Liver (tissue), 10 donors: ENCODE data around the gene ICAM4. TPM values are rescaled to one million over a fixed set of nuclear protein-coding genes. Genes with fewer than 3 reads are reported as not detected.
"Not testable (repeated sequence)": the region's sequence is repeated elsewhere in the genome, so short reads cannot be mapped to it uniquely, and the experiment has no call there.

Source experiments
- DNase-seq: peaks from one replicate; pipeline ENCODE4 v3.0.0-alpha.2; 2017; ENCODE audit warnings: low spot score
- H3K27ac ChIP-seq, 2 donors: one replicate each; pipeline ENCODE4 v1.7.0; 2013; ENCODE audit warnings: inconsistent platforms in 2 of 2, low read length in 2 of 2, control low read depth in 1 of 2, low read depth in 1 of 2, mild to moderate bottlenecking in 1 of 2
- H3K27me3 ChIP-seq, 4 donors: one replicate each; pipeline versions ENCODE4 v1.6.1 to v1.7.0; 2013; ENCODE audit warnings: low read length in 3 of 4, inconsistent platforms in 1 of 4, mild to moderate bottlenecking in 1 of 4, moderate library complexity in 1 of 4; ENCODE audit not compliant: control insufficient read depth in 4 of 4, insufficient read depth in 4 of 4
- H3K36me3 ChIP-seq, 4 donors: one replicate each; pipeline versions ENCODE4 v1.6.1 to v1.7.0; 2013; ENCODE audit warnings: low read length in 3 of 4, mild to moderate bottlenecking in 3 of 4, low read depth in 1 of 4, moderate library complexity in 1 of 4; ENCODE audit not compliant: control insufficient read depth in 4 of 4, insufficient read depth in 3 of 4
- H3K4me1 ChIP-seq, 4 donors: one replicate each; pipeline versions ENCODE4 v1.6.1 to v1.7.0; 2013; ENCODE audit warnings: low read length in 3 of 4, mild to moderate bottlenecking in 3 of 4, moderate library complexity in 1 of 4; ENCODE audit not compliant: control insufficient read depth in 4 of 4, insufficient read depth in 4 of 4
- H3K4me3 ChIP-seq, 3 donors: one replicate each; pipeline versions ENCODE4 v1.6.1 to v1.7.0; 2013; ENCODE audit warnings: low read length in 3 of 3, control low read depth in 1 of 3, low read depth in 1 of 3, mild to moderate bottlenecking in 1 of 3
- H3K9ac ChIP-seq, 2 donors: one replicate each; pipeline ENCODE4 v1.7.0; 2013; ENCODE audit warnings: low read length in 2 of 2, mild to moderate bottlenecking in 2 of 2, moderate library complexity in 2 of 2, control low read depth in 1 of 2, low read depth in 1 of 2
- H3K9me3 ChIP-seq, 4 donors: one replicate each; pipeline versions ENCODE4 v1.6.1 to v1.7.0; 2013; ENCODE audit warnings: low read length in 3 of 4; ENCODE audit not compliant: control insufficient read depth in 4 of 4
- FOXA1 ChIP-seq: IDR thresholded peaks from 2 replicates; pipeline ENCODE4 v1.6.1; 2016; ENCODE audit warnings: antibody characterized with exemption
- FOXA2 ChIP-seq: IDR thresholded peaks from 2 replicates; pipeline ENCODE4 v1.6.1; 2016; ENCODE audit warnings: antibody characterized with exemption
- HNF4A ChIP-seq, 2 donors: conservative IDR thresholded peaks; 2 replicates each; pipeline ENCODE4 v1.6.1; 2016; ENCODE audit warnings: antibody characterized with exemption in 2 of 2, mild to moderate bottlenecking in 2 of 2
- HNF4G ChIP-seq: IDR thresholded peaks from 2 replicates; pipeline ENCODE4 v1.6.1; 2016; ENCODE audit warnings: antibody characterized with exemption
- JUND ChIP-seq, 2 donors: IDR thresholded peaks; 2 replicates each; pipeline ENCODE4 v1.6.1; 2016; ENCODE audit warnings: antibody characterized with exemption in 2 of 2
- NR2F2 ChIP-seq: IDR thresholded peaks from 2 replicates; pipeline ENCODE4 v1.6.1; 2016; ENCODE audit warnings: antibody characterized with exemption
- RAD21 ChIP-seq, 2 donors: IDR thresholded peaks; 2 replicates each; pipeline ENCODE4 v1.6.1; 2016; ENCODE audit warnings: antibody characterized with exemption in 2 of 2, mild to moderate bottlenecking in 2 of 2
- RXRA ChIP-seq, 2 donors: IDR thresholded peaks; 2 replicates each; pipeline ENCODE4 v1.6.1; 2017 to 2018; ENCODE audit warnings: antibody characterized with exemption in 2 of 2, mild to moderate bottlenecking in 1 of 2
- SP1 ChIP-seq: IDR thresholded peaks from 2 replicates; pipeline ENCODE4 v1.6.1; 2018; ENCODE audit warnings: antibody characterized with exemption, mild to moderate bottlenecking
- TAF1 ChIP-seq: conservative IDR thresholded peaks from 2 replicates; pipeline ENCODE4 v1.6.1; 2016; ENCODE audit warnings: antibody characterized with exemption, mild to moderate bottlenecking
- YY1 ChIP-seq: IDR thresholded peaks from 2 replicates; pipeline ENCODE4 v1.6.1; 2016; ENCODE audit warnings: antibody characterized with exemption, mild to moderate bottlenecking
- WGBS: extraction: QIAGEN DNeasy Blood & Tissue Kit; methylation state at CpG from one replicate; pipeline ENCODE4 v1.1.7; 2013; 5-methylcytosine and 5-hydroxymethylcytosine counted together
- polyA plus RNA-seq, 2 donors: library from polyadenylated mRNA; stranded (reverse) in 1 of 2; unstranded in 1 of 2; fragments of 200-250 nt in 1 of 2; fragments of >200 nt in 1 of 2; fragmentation: Nextera tagmentation in 1 of 2; extraction: Ambion mirVana in 1 of 2; gene quantifications; one replicate each; pipeline versions ENCODE4 v1.2.1 to v1.2.3, GENCODE V29; 2013 to 2015
- small RNA-seq: library from RNA; depleted of rRNA; stranded (forward); fragments of <200 nt; gene quantifications from one replicate; pipeline ENCODE3, GENCODE V24; 2014
- total RNA-seq, 2 donors: library from RNA; depleted of rRNA; stranded (reverse); fragments of >200 nt; gene quantifications; one replicate each; pipeline ENCODE4 v1.2.3, GENCODE V29; 2014
- TF ChIP-seq, protein P1 (sequence below): IDR thresholded peaks from 2 replicates; pipeline ENCODE4 v1.6.1; 2016; ENCODE audit warnings: antibody characterized with exemption, mild to moderate bottlenecking
- donor health status: healthy.
- donor health status: healthy.
- donor health status: healthy.
- donor health status: healthy.
- donor health status: healthy.

The ICAM4 gene
- total and polyA plus RNA-seq, 4 donors = 0.05 to 74.1 (median 0.33) TPM; not detected in 1

GRCh38 chr19:10334588-10335351, 48.0 kb downstream of the ICAM4 start (continued):
- TF ChIP-seq, protein P1, sequence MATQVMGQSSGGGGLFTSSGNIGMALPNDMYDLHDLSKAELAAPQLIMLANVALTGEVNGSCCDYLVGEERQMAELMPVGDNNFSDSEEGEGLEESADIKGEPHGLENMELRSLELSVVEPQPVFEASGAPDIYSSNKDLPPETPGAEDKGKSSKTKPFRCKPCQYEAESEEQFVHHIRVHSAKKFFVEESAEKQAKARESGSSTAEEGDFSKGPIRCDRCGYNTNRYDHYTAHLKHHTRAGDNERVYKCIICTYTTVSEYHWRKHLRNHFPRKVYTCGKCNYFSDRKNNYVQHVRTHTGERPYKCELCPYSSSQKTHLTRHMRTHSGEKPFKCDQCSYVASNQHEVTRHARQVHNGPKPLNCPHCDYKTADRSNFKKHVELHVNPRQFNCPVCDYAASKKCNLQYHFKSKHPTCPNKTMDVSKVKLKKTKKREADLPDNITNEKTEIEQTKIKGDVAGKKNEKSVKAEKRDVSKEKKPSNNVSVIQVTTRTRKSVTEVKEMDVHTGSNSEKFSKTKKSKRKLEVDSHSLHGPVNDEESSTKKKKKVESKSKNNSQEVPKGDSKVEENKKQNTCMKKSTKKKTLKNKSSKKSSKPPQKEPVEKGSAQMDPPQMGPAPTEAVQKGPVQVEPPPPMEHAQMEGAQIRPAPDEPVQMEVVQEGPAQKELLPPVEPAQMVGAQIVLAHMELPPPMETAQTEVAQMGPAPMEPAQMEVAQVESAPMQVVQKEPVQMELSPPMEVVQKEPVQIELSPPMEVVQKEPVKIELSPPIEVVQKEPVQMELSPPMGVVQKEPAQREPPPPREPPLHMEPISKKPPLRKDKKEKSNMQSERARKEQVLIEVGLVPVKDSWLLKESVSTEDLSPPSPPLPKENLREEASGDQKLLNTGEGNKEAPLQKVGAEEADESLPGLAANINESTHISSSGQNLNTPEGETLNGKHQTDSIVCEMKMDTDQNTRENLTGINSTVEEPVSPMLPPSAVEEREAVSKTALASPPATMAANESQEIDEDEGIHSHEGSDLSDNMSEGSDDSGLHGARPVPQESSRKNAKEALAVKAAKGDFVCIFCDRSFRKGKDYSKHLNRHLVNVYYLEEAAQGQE = peak; percentile 87
- TF ChIP-seq YY1 (peak; percentile 64), HNF4A (conservative IDR thresholded peaks at IDR 0.05) (peak in 1 of 2 donors; percentile 32), NR2F2 (peak; percentile 84), FOXA2 (no peak), RAD21 (IDR thresholded peaks at IDR 0.05) (peak; percentile 25 to 58), RXRA (IDR thresholded peaks at IDR 0.05) (peak; percentile 56 to 72), JUND (IDR thresholded peaks at IDR 0.05) (no peak)

DNA sequence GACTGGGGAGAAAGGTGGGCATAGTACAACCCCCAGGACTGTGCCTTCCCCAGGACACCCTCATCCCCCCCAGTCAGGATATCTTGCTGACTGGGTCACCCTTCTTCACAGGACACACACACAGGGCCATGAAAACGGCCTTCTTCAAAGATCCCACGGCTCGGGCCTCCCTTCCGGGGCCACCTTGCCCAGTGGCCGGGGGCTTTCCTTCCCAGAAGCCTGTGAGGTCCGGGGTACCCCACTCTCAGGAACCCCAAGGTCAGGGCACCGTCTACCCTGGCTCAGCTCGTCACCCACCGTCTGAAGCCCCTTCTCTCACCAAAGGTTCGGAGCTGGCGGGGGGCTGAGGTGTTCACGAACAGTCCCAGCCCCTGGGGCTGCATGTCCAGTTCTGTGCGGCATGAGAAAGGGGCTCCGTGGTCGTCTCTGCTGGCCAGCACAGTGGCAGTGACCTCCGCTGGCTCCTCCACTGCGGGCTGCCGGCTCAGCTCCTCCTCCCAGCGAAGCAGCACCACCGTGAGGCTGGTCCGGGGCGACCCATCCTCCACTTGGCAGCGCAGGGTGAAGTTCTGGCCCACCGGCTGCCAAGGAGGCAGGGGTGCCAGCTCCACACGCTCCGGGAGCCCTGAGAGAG, 48.7 kb downstream of the ICAM4 start:
- 29% methylated on average over 26 of the region's 26 CpGs for WGBS
- no peak for DNase-seq
- H3K9ac ChIP-seq = peak overlapping the region; percentile 45 to 57
- no peaks in the 10 kb centered on the region for H3K9me3 ChIP-seq
- H3K36me3 ChIP-seq = peaks cover 0 to under 1% (median 0%) of the 10 kb centered on the region in 4 donors
- peak overlapping the region; percentile 30 to 61 (median 56) for H3K4me3 ChIP-seq
- TF ChIP-seq RXRA (IDR thresholded peaks at IDR 0.05) (peak; percentile 11 to 44), TAF1 (peak; percentile 30), SP1 (peak; percentile 32), HNF4G (no peak), FOXA1 (no peak), RAD21 (IDR thresholded peaks at IDR 0.05) (peak in 1 of 2 donors; percentile 43)
- no peaks in the 10 kb centered on the region for H3K27me3 ChIP-seq
- H3K4me1 ChIP-seq = peaks cover 10 to 50% (median 33%) of the 10 kb centered on the region in 4 donors
- H3K27ac ChIP-seq = peak overlapping the region; percentile 73 to 95

DNA sequence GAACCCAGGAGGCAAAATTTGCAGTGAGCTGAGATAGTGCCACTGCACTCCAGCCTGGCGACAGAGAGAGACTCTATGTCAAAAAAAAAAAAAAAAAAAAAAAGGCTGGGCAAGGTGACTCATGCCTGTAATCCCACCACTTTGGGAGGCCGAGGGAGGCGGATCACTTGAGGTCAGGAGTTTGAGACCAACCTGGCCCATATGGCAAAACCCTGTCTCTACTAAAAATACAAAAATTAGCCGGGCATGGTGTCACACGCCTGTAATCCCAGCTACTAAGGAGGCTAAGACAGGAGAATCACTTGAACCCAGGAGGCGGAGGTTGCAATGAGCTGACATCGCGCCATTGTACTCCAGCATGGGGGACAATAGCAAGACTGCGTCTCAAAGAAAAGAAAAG, 50.0 kb downstream of the ICAM4 start:
- not testable (repeated sequence) for H3K36me3 ChIP-seq, H3K9me3 ChIP-seq, H3K9ac ChIP-seq, H3K4me3 ChIP-seq, H3K27ac ChIP-seq, H3K27me3 ChIP-seq, DNase-seq
- peaks cover 10 to 45% (median 31%) of the 10 kb centered on the region in 4 donors for H3K4me1 ChIP-seq
- WGBS = 91% methylated on average over 9 of the region's 9 CpGs

Small RNAs within 50 kb of the gene (small RNA-seq; reads per million reads assigned to genes)
- gene AC011511.1 = not detected
- not detected for gene AC011511.4

Other genes starting within 250 kb of the ICAM4 start
- 10 to 100 TPM; 13.1 to 87.5 TPM for gene SHFL, start 200.6 kb upstream of the ICAM4 start, total RNA-seq
- 100 to 1,000 TPM in 1 of 2 donors, 10 to 100 TPM in 1; 82.0 to 104 TPM for gene SHFL, start 200.6 kb upstream of the ICAM4 start, polyA plus RNA-seq
- 10 to 100 TPM in 1 of 2 donors, 1 to 10 TPM in 1; 7.8 to 10.5 TPM for gene ANGPTL6, start 184.3 kb upstream of the ICAM4 start, total RNA-seq
- gene ANGPTL6, start 184.3 kb upstream of the ICAM4 start, polyA plus RNA-seq = 10 to 100 TPM in 1 of 2 donors, 1 to 10 TPM in 1; 5.5 to 13.5 TPM
- gene PPAN, start 180.6 kb upstream of the ICAM4 start, total RNA-seq = 10 to 100 TPM; 10.4 to 18.1 TPM
- gene PPAN, start 180.6 kb upstream of the ICAM4 start, polyA plus RNA-seq = 10 to 100 TPM; 10.1 to 20.7 TPM
- gene P2RY11, start 175.3 kb upstream of the ICAM4 start, total RNA-seq = 1 to 10 TPM; 3.2 to 4.1 TPM
- 1 to 10 TPM in 1 of 2 donors, under 1 TPM in 1; 0.68 to 5.3 TPM for gene P2RY11, start 175.3 kb upstream of the ICAM4 start, polyA plus RNA-seq
- 10 to 100 TPM; 86.2 to 96.3 TPM for gene EIF3G, start 167.1 kb upstream of the ICAM4 start, total RNA-seq
- 10 to 100 TPM; 71.0 to 84.4 TPM for gene EIF3G, start 167.1 kb upstream of the ICAM4 start, polyA plus RNA-seq
- gene DNMT1, start 92.0 kb upstream of the ICAM4 start, total RNA-seq = 10 to 100 TPM; 19.7 to 47.1 TPM
- gene DNMT1, start 92.0 kb upstream of the ICAM4 start, polyA plus RNA-seq = 10 to 100 TPM in 1 of 2 donors, 1 to 10 TPM in 1; 8.7 to 20.3 TPM
- gene S1PR2, start 55.6 kb upstream of the ICAM4 start, total RNA-seq = 1 to 10 TPM; 2.6 to 4.8 TPM
- 1 to 10 TPM; 1.2 to 4.0 TPM for gene S1PR2, start 55.6 kb upstream of the ICAM4 start, polyA plus RNA-seq
- 10 to 100 TPM; 21.5 to 23.4 TPM for gene MRPL4, start 34.7 kb upstream of the ICAM4 start, total RNA-seq
- 10 to 100 TPM; 44.0 to 74.8 TPM for gene MRPL4, start 34.7 kb upstream of the ICAM4 start, polyA plus RNA-seq
- 10 to 100 TPM; 20.5 to 26.3 TPM for gene ICAM1, start 15.8 kb upstream of the ICAM4 start, total RNA-seq
- gene ICAM1, start 15.8 kb upstream of the ICAM4 start, polyA plus RNA-seq = 10 to 100 TPM in 1 of 2 donors, 1 to 10 TPM in 1; 7.8 to 19.1 TPM
- gene ICAM5, start 3.0 kb downstream of the ICAM4 start, total RNA-seq = 1 to 10 TPM; 1.0 to 2.5 TPM
- gene ICAM5, start 3.0 kb downstream of the ICAM4 start, polyA plus RNA-seq = under 1 TPM in 1 of 2 donors, not detected in 1; 0.02 TPM
- gene ZGLP1, start 22.9 kb downstream of the ICAM4 start, total RNA-seq = under 1 TPM; 0.61 to 0.75 TPM
- 1 to 10 TPM in 1 of 2 donors, under 1 TPM in 1; 0.89 to 1.2 TPM for gene ZGLP1, start 22.9 kb downstream of the ICAM4 start, polyA plus RNA-seq
- gene FDX2, start 29.1 kb downstream of the ICAM4 start, total RNA-seq = 1 to 10 TPM; 5.8 to 5.9 TPM
- 10 to 100 TPM; 14.1 to 18.7 TPM for gene FDX2, start 29.1 kb downstream of the ICAM4 start, polyA plus RNA-seq
- 10 to 100 TPM in 1 of 2 donors, 1 to 10 TPM in 1; 6.4 to 13.6 TPM for gene RAVER1, start 46.6 kb downstream of the ICAM4 start, total RNA-seq
- gene RAVER1, start 46.6 kb downstream of the ICAM4 start, polyA plus RNA-seq = 1 to 10 TPM; 2.1 to 5.9 TPM
- 10 to 100 TPM; 15.9 to 18.1 TPM for gene ICAM3, start 52.7 kb downstream of the ICAM4 start, total RNA-seq
- 10 to 100 TPM; 24.0 to 62.8 TPM for gene ICAM3, start 52.7 kb downstream of the ICAM4 start, polyA plus RNA-seq
- 10 to 100 TPM; 59.2 to 60.0 TPM for gene TYK2, start 93.6 kb downstream of the ICAM4 start, total RNA-seq
- gene TYK2, start 93.6 kb downstream of the ICAM4 start, polyA plus RNA-seq = 10 to 100 TPM; 47.9 to 63.1 TPM
- 10 to 100 TPM; 46.0 to 52.3 TPM for gene CDC37, start 116.6 kb downstream of the ICAM4 start, total RNA-seq
- 10 to 100 TPM; 61.2 to 69.9 TPM for gene CDC37, start 116.6 kb downstream of the ICAM4 start, polyA plus RNA-seq
- gene PDE4A, start 133.6 kb downstream of the ICAM4 start, total RNA-seq = 1 to 10 TPM; 1.1 to 2.3 TPM
- gene PDE4A, start 133.6 kb downstream of the ICAM4 start, polyA plus RNA-seq = 1 to 10 TPM in 1 of 2 donors, under 1 TPM in 1; 0.90 to 1.5 TPM
- gene KEAP1, start 216.4 kb downstream of the ICAM4 start, total RNA-seq = 10 to 100 TPM; 45.4 to 62.3 TPM
- gene KEAP1, start 216.4 kb downstream of the ICAM4 start, polyA plus RNA-seq = 10 to 100 TPM; 44.3 to 50.6 TPM
- under 1 TPM; 0.17 to 0.56 TPM for gene S1PR5, start 230.5 kb downstream of the ICAM4 start, total RNA-seq
- gene S1PR5, start 230.5 kb downstream of the ICAM4 start, polyA plus RNA-seq = under 1 TPM; 0.32 to 0.36 TPM